Choroid plexus epithelial cell (primary cell): ENCODE results near the gene DACT1.

Experiments
- DNase-seq: peaks from one replicate; pipeline ENCODE4 v3.0.0-alpha.2; 2010; ENCODE audit warnings: low read depth
- H3K4me3 ChIP-seq: 2 replicates; pipeline ENCODE4 v1.5.1; 2011; ENCODE audit warnings: low read depth, mild to moderate bottlenecking, control low read depth, low read length, moderate library complexity
- CTCF ChIP-seq: conservative IDR thresholded peaks from 2 replicates; pipeline ENCODE4 v1.5.1; 2011; ENCODE audit warnings: low read depth, mild to moderate bottlenecking, control low read depth, inconsistent platforms, low read length, moderate library complexity

Gene DACT1

GRCh38 chr14:58659061-58659460 lies 21.3 kb downstream of the DACT1 start:
- no peak for TF ChIP-seq CTCF
- no peak for DNase-seq
- H3K4me3 ChIP-seq: no peak overlapping the region

GRCh38 chr14:58659846-58660245 lies 22.1 kb downstream of the DACT1 start:
- no peak for TF ChIP-seq CTCF
- DNase-seq: no peak
- H3K4me3 ChIP-seq: no peak overlapping the region

GRCh38 chr14:58660407-58660806 lies 22.6 kb downstream of the DACT1 start:
- no peak for DNase-seq
- no peak for TF ChIP-seq CTCF
- no peak overlapping the region for H3K4me3 ChIP-seq

- H3K4me3 ChIP-seq: no peak overlapping the region
- DNase-seq: no peak
Observed at GRCh38 chr14:58662018-58662417, 24.3 kb downstream of the DACT1 start.

GRCh38 chr14:58662759-58663158 lies 25.0 kb downstream of the DACT1 start:
- TF ChIP-seq CTCF: no peak
- DNase-seq: no peak
- H3K4me3 ChIP-seq: no peak overlapping the region

More at GRCh38 chr14:58662018-58662417, 24.3 kb downstream of the DACT1 start:
- no peak for TF ChIP-seq CTCF

- DNase-seq: peak; percentile 96
- no peak overlapping the region for H3K4me3 ChIP-seq
- peak; percentile 6 for TF ChIP-seq CTCF
Observed at GRCh38 chr14:58663494-58664111, 25.8 kb downstream of the DACT1 start.

GRCh38 chr14:58665773-58666500 lies 28.2 kb downstream of the DACT1 start:
- H3K4me3 ChIP-seq: no peak overlapping the region
- TF ChIP-seq CTCF: no peak
- no peak for DNase-seq
